Vagina (tissue), 2 donors: ENCODE results near the gene NHSL2. TPM values are rescaled to one million over a fixed set of nuclear protein-coding genes. Genes with fewer than 3 reads are reported as not detected.

Source experiments
- DNase-seq, 2 donors: peaks; one replicate each; pipeline ENCODE4 v3.0.0-alpha.2; 2017; ENCODE audit errors: extremely low spot score in 2 of 2
- H3K27ac ChIP-seq: fragments of 200-600 bp; sonication (generic); one replicate; pipeline ENCODE4 v1.5.1; 2019
- H3K27me3 ChIP-seq: fragments of 200-600 bp; sonication (generic); one replicate; pipeline ENCODE4 v1.5.1; 2019
- H3K36me3 ChIP-seq, 2 donors: fragments of 200-600 bp; sonication (generic); one replicate each; pipeline ENCODE4 v1.5.1; 2017 to 2019
- H3K4me1 ChIP-seq: fragments of 200-600 bp; sonication (generic); one replicate; pipeline ENCODE4 v1.5.1; 2019
- H3K4me3 ChIP-seq, 2 donors: fragments of 200-600 bp; sonication (generic); 1 replicate in 1 of 2; 2 replicates in 1 of 2; pipeline ENCODE4 v1.5.1; 2016 to 2019
- H3K9me3 ChIP-seq: fragments of 200-600 bp; sonication (generic); one replicate; pipeline ENCODE4 v1.5.1; 2019
- POLR2A ChIP-seq, 2 donors: fragments of 450-650 bp; IDR thresholded peaks; one replicate each; pipeline ENCODE4 v1.6.1; 2017; ENCODE audit warnings: antibody characterized with exemption in 2 of 2, mild to moderate bottlenecking in 2 of 2, moderate library complexity in 2 of 2
- POLR2AphosphoS5 ChIP-seq, 2 donors: sonication (generic); formaldehyde crosslinking; IDR thresholded peaks; one replicate each; pipeline ENCODE4 v1.9.0; 2017; ENCODE audit warnings: antibody characterized with exemption in 2 of 2, mild to moderate bottlenecking in 2 of 2, low read depth in 1 of 2; ENCODE audit not compliant: insufficient read depth in 1 of 2
- intact Hi-C: fragments of 100-400 bp; cut with DNase I; formaldehyde crosslinking; loops from one replicate; pipeline ENCODE4 v1.15.1; 2023
- total RNA-seq: library from RNA; depleted of rRNA; stranded (reverse); fragments of >200 nt; gene quantifications from one replicate; pipeline ENCODE4 v1.2.3, GENCODE V29; 2016
- TF ChIP-seq, protein P1 (sequence below), 3 experiments: fragments of 450-650 bp in 2 of 3; fragments of 200-600 bp in 1 of 3; sonication (generic) in 1 of 3; IDR thresholded peaks; one replicate each; pipeline ENCODE4 v1.5.1; 2017 to 2019; ENCODE audit warnings: antibody characterized with exemption in 3 of 3, mild to moderate bottlenecking in 2 of 3, moderate library complexity in 2 of 3

Gene NHSL2
- total RNA-seq, 1 donor from 2014 or later = 12.3 TPM

DNA sequence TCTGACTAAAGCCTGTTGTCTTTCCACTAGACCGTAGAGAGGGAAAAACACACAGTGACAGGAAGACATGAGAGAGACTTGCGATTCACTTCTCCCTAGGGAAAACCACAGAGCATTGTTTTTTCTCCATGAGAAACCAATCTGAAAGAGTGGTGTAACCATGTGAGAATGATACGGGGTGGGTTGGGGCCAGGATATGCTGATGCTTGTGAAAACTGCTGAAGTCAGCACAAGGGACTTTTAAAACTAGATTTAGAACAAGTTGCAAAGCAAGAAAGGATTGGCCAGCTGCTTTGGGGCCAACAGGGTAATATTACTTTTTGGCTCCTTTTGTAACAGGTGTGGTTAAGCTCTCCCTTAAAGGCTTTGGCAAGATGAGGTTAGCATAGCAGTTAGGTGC lies 66.1 kb downstream of the NHSL2 start:
- intact Hi-C loops = no loop called here
- Histone ChIP-seq H3K4me1 (no peaks in the 10 kb centered on the region), H3K9me3 (no peaks in the 10 kb centered on the region)

DNA sequence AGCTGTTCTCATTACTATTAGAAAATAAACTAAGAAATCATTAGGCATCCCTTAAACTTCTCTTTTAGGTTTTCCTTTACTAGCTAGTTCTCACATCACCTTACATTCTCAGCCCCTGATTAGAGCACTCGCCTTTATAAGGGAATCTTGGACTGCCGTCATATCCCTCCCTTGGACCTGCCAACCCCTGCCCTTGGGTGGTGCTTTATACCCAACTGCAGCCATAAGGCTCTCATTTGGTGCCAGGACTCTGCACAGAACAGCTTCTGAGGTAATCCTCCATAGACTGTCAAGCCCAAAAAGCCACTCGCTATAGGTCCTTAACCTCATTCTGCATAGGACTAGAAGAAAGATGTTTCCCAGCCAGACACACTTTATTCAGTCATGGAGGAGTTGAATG lies 67.5 kb downstream of the NHSL2 start:
- Histone ChIP-seq H3K9me3 (no peaks in the 10 kb centered on the region), H3K36me3 (no peaks in the 10 kb centered on the region), H3K4me3 (no peak overlapping the region), H3K27ac (no peak overlapping the region), H3K4me1 (no peaks in the 10 kb centered on the region), H3K27me3 (no peaks in the 10 kb centered on the region)
- TF ChIP-seq POLR2A (IDR thresholded peaks at IDR 0.05) (no peak), POLR2AphosphoS5 (IDR thresholded peaks at IDR 0.05; ENCODE audit: insufficient read depth in 1 of 2, low read depth in 1 of 2) (no peak)
- TF ChIP-seq, protein P1, sequence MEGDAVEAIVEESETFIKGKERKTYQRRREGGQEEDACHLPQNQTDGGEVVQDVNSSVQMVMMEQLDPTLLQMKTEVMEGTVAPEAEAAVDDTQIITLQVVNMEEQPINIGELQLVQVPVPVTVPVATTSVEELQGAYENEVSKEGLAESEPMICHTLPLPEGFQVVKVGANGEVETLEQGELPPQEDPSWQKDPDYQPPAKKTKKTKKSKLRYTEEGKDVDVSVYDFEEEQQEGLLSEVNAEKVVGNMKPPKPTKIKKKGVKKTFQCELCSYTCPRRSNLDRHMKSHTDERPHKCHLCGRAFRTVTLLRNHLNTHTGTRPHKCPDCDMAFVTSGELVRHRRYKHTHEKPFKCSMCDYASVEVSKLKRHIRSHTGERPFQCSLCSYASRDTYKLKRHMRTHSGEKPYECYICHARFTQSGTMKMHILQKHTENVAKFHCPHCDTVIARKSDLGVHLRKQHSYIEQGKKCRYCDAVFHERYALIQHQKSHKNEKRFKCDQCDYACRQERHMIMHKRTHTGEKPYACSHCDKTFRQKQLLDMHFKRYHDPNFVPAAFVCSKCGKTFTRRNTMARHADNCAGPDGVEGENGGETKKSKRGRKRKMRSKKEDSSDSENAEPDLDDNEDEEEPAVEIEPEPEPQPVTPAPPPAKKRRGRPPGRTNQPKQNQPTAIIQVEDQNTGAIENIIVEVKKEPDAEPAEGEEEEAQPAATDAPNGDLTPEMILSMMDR (IDR thresholded peaks at IDR 0.05) = no peak
- intact Hi-C loops = no loop called here
- DNase-seq = no peak

More for the DNA sequence above, 66.1 kb downstream of the NHSL2 start:
- Histone ChIP-seq H3K27me3 (no peaks in the 10 kb centered on the region), H3K4me3 (no peak overlapping the region), H3K36me3 (no peaks in the 10 kb centered on the region), H3K27ac (no peak overlapping the region)
- DNase-seq = no peak
- TF ChIP-seq POLR2AphosphoS5 (IDR thresholded peaks at IDR 0.05; ENCODE audit: insufficient read depth in 1 of 2, low read depth in 1 of 2) (no peak), POLR2A (IDR thresholded peaks at IDR 0.05) (no peak)
- TF ChIP-seq, protein P1 (IDR thresholded peaks at IDR 0.05) = no peak

DNA sequence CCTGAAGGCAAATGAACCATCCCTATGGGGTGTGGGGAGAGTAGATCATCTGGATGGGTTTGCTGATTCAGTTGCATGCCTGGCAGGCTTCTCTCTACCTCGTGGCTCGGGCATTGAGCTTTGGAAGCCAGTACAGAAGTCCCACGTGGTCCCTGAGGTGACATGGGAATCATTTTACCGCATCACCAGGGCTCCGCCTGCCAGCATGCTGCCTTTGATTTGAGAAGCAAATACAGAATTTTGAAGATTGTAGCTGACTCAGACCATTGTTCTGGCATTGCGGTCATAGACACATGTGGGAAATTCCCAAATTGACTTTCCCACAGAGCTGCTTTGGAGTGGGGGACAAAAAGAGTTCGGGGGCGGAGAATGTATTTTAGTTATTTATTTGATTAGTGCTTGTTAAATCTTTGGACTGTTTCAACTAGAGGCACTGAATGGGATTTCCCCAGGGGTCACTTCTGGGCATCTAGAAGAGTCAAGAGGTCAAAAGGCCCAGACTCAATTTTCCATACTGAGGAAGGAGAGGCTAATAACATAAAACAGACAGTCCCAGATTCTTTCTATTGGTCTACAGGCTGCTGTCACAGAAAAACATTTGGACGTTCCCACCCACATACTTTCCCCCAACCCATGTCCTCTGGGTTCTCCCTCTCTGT lies 79.3 kb downstream of the NHSL2 start:
- intact Hi-C loops = no loop called here
- Histone ChIP-seq H3K36me3 (no peaks in the 10 kb centered on the region), H3K9me3 (no peaks in the 10 kb centered on the region), H3K27ac (no peak overlapping the region), H3K27me3 (no peaks in the 10 kb centered on the region), H3K4me3 (no peak overlapping the region), H3K4me1 (no peaks in the 10 kb centered on the region)
- no peak for DNase-seq
- TF ChIP-seq, protein P1 (IDR thresholded peaks at IDR 0.05) = no peak
- TF ChIP-seq POLR2AphosphoS5 (IDR thresholded peaks at IDR 0.05; ENCODE audit: insufficient read depth in 1 of 2, low read depth in 1 of 2) = no peak
- TF ChIP-seq POLR2A (IDR thresholded peaks at IDR 0.05) = no peak

DNA sequence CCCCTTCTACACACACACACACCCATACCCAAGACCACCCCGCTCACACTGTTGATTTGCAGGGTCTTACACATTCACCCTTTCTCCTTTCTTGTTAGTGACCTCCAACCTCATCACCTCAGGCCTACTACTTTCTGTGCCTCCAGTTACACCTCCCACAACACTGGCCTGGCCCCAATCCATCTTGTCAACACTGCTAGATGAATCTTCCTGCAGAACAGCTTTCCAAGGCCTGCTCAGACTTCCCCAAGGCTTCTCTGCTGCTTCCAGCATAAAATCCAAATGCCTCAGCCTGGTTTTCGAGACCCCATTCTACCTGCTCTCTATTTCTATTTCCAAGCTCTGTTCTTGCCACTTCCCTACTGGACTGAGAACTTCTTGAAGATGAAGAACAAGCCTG lies 79.9 kb downstream of the NHSL2 start:
- no peak overlapping the region for H3K27ac ChIP-seq
- H3K27me3 ChIP-seq = no peaks in the 10 kb centered on the region
- no peak overlapping the region for H3K4me3 ChIP-seq
- no peaks in the 10 kb centered on the region for H3K9me3 ChIP-seq
- intact Hi-C loops = no loop called here
- no peak for DNase-seq
- no peaks in the 10 kb centered on the region for H3K4me1 ChIP-seq
- no peaks in the 10 kb centered on the region for H3K36me3 ChIP-seq
- TF ChIP-seq POLR2A (IDR thresholded peaks at IDR 0.05) (no peak), POLR2AphosphoS5 (IDR thresholded peaks at IDR 0.05; ENCODE audit: insufficient read depth in 1 of 2, low read depth in 1 of 2) (no peak)
- TF ChIP-seq, protein P1 (IDR thresholded peaks at IDR 0.05) = no peak

DNA sequence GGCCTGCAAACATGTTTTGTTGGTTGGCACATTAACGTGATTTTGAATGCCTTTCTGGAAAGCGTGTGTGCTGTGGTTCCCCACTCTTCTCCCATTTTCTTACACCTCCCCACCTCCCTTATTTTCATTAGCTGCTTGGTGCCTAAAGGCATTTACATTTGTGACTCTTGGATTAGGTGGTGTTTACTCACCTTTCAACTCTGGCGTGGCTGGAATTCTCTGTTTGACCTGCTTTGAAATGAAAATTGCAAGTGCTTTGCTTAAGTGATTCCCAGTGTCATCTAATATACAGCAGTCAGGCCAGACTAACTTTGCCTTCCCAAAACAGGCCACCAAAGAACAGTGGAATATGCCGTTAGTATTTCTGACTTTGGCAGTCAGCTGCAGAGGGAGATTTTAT lies 80.5 kb downstream of the NHSL2 start:
- no peak overlapping the region for H3K4me3 ChIP-seq
- no peaks in the 10 kb centered on the region for H3K4me1 ChIP-seq
- intact Hi-C loops = no loop called here
- H3K36me3 ChIP-seq = no peaks in the 10 kb centered on the region
- TF ChIP-seq POLR2AphosphoS5 (IDR thresholded peaks at IDR 0.05; ENCODE audit: insufficient read depth in 1 of 2, low read depth in 1 of 2) = no peak
- no peak for TF ChIP-seq POLR2A (IDR thresholded peaks at IDR 0.05)
- TF ChIP-seq, protein P1 (IDR thresholded peaks at IDR 0.05) = no peak
- no peaks in the 10 kb centered on the region for H3K27me3 ChIP-seq
- no peak overlapping the region for H3K27ac ChIP-seq
- no peak for DNase-seq
- H3K9me3 ChIP-seq = no peaks in the 10 kb centered on the region
